Kidney (tissue), 14 donors: ENCODE results near the gene C1QTNF3. TPM values are rescaled to one million over a fixed set of nuclear protein-coding genes. Genes with fewer than 3 reads are reported as not detected.

Experiments used
- DNase-seq, 5 donors: peaks; one replicate each; pipeline ENCODE4 v3.0.0-alpha.2; 2013 to 2020
- FAIRE-seq: peaks from 2 replicates; lab custom pipeline; 2012; peaks lifted over from hg19 to GRCh38; lab: Jason Lieb, UNC
- H3K27ac ChIP-seq, 2 donors: one replicate each; pipeline ENCODE4 v1.7.0; 2013; ENCODE audit warnings: low read depth in 2 of 2, low read length in 2 of 2, inconsistent platforms in 1 of 2
- H3K27me3 ChIP-seq: one replicate; pipeline ENCODE4 v1.7.1; 2013; ENCODE audit warnings: low read length, inconsistent platforms; ENCODE audit not compliant: control insufficient read depth, insufficient read depth
- H3K36me3 ChIP-seq, 3 donors: one replicate each; pipeline versions ENCODE4 v1.7.0 to v1.7.1; 2013; ENCODE audit warnings: low read length in 3 of 3, control low read depth in 1 of 3, inconsistent platforms in 1 of 3; ENCODE audit not compliant: insufficient read depth in 3 of 3, control insufficient read depth in 2 of 3
- H3K4me1 ChIP-seq, 3 donors: one replicate each; pipeline versions ENCODE4 v1.7.0 to v1.7.1; 2013; ENCODE audit warnings: low read length in 3 of 3, inconsistent platforms in 1 of 3, low read depth in 1 of 3; ENCODE audit not compliant: control insufficient read depth in 2 of 3, insufficient read depth in 2 of 3
- H3K4me3 ChIP-seq, 3 donors: one replicate each; pipeline versions ENCODE4 v1.7.0 to v1.8.1; 2013; ENCODE audit warnings: low read length in 3 of 3, control low read depth in 1 of 3, inconsistent platforms in 1 of 3
- H3K9ac ChIP-seq, 3 donors: one replicate each; pipeline versions ENCODE4 v1.7.0 to v1.7.1; 2013; ENCODE audit warnings: low read length in 3 of 3, control low read depth in 1 of 3, inconsistent platforms in 1 of 3
- H3K9me3 ChIP-seq, 3 donors: one replicate each; pipeline versions ENCODE4 v1.7.0 to v1.7.1; 2013; ENCODE audit warnings: low read length in 3 of 3, control low read depth in 1 of 3, inconsistent platforms in 1 of 3; ENCODE audit not compliant: control insufficient read depth in 2 of 3, insufficient read depth in 1 of 3
- intact Hi-C: fragments of 100-400 bp; cut with DNase I; formaldehyde crosslinking; loops from one replicate; pipeline ENCODE4 v1.11.1; 2022
- polyA plus RNA-seq: library from polyadenylated mRNA; stranded (reverse); fragments of 350-450 nt; fragmentation: Illumina TruSeq; extraction: RNeasy Lipid Tissue Mini Kit (QIAGEN cat#74804); gene quantifications from one replicate; pipeline ENCODE4 v1.2.3, GENCODE V29; 2014; ENCODE audit warnings: low read depth, low replicate concordance; ENCODE audit not compliant: insufficient read depth
- total RNA-seq: library from RNA; stranded (reverse); fragmentation: NEBNext Ultra II Directional; extraction: Animal tissue kit (Norgen Biotek cat#: 25700); gene quantifications from one replicate; pipeline ENCODE4 v1.2.1, GENCODE V29; 2021
- TF ChIP-seq, protein P1 (sequence below): IDR thresholded peaks from 3 replicates; pipeline ENCODE4 v1.5.1; 2012; ENCODE audit warnings: mild to moderate bottlenecking, moderate library complexity, borderline replicate concordance; ENCODE audit not compliant: insufficient read depth; ENCODE audit errors: extremely low read depth
- donor health status: control.
- donor health status: control.
- donor health status: control.
- donor health status: control.
- donor health status: control.
- donor health status: DM: yes; HTN: yes; CAD: no.
- donor health status: Normal renal cell carcinoma (clear cell type).

Gene C1QTNF3
- total and polyA plus RNA-seq, 2 donors from 2014 or later = 6.3 to 38.4 TPM

DNA sequence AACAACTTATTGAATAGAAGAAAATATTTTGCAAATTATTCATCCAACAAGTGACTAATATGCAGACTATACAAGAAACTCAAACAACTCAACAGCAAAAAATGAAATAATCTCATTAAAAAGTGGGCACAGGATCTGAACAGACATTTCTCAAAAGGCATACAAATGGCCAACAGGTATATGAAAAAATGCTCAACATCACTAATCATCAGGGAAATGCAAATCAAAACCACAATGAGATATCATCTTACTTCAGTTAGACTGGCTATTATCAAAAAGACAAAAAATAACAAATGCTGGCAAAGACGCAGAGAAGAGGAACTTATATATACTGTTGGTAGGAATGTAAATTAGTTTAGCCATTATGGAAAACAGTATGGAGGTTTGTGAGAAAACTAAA, 33.4 kb downstream of the C1QTNF3 start:
- TF ChIP-seq, protein P1, sequence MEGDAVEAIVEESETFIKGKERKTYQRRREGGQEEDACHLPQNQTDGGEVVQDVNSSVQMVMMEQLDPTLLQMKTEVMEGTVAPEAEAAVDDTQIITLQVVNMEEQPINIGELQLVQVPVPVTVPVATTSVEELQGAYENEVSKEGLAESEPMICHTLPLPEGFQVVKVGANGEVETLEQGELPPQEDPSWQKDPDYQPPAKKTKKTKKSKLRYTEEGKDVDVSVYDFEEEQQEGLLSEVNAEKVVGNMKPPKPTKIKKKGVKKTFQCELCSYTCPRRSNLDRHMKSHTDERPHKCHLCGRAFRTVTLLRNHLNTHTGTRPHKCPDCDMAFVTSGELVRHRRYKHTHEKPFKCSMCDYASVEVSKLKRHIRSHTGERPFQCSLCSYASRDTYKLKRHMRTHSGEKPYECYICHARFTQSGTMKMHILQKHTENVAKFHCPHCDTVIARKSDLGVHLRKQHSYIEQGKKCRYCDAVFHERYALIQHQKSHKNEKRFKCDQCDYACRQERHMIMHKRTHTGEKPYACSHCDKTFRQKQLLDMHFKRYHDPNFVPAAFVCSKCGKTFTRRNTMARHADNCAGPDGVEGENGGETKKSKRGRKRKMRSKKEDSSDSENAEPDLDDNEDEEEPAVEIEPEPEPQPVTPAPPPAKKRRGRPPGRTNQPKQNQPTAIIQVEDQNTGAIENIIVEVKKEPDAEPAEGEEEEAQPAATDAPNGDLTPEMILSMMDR = no peak
- peaks cover 0 to 14% (median 8%) of the 10 kb centered on the region in 3 donors for H3K4me1 ChIP-seq
- H3K27ac ChIP-seq = no peak overlapping the region
- H3K9ac ChIP-seq = no peak overlapping the region
- FAIRE-seq (no peak), DNase-seq (no peak)
- no peak overlapping the region for H3K4me3 ChIP-seq
- intact Hi-C loops = no loop called here
- H3K9me3 ChIP-seq = no peaks in the 10 kb centered on the region
- H3K27me3 ChIP-seq = no peaks in the 10 kb centered on the region
- H3K36me3 ChIP-seq = no peaks in the 10 kb centered on the region

DNA sequence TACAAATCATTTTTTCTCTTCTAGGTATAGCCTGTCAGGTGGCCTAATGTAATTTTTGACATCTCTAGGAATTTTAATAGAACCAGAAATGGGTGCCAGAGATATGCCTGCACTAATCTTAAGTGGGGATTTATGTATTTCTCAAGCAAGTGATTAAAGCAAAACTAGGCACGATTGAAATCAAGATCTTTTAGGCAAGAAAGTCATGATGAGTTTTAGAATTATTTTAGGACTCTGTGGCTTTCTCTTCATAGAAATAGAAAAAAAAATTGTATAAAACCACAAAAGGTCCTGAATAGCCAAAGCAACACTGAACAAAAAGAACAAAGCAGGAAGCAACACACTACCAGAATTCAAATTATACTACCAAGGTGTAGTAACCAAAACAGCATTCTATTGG, 34.2 kb downstream of the C1QTNF3 start:
- peaks cover 2 to 5% (median 3%) of the 10 kb centered on the region in 3 donors for H3K36me3 ChIP-seq
- intact Hi-C loops = no loop called here
- H3K27me3 ChIP-seq = no peaks in the 10 kb centered on the region
- FAIRE-seq = no peak
- peaks cover 0 to 14% (median 9%) of the 10 kb centered on the region in 3 donors for H3K4me1 ChIP-seq
- DNase-seq = peak in 1 of 5 donors; percentile 26
- H3K9me3 ChIP-seq = no peaks in the 10 kb centered on the region
- H3K27ac ChIP-seq = peak overlapping the region; percentile 90 to 97
- peak overlapping the region; percentile 86 to 90 (median 88) for H3K4me3 ChIP-seq
- peak overlapping the region; percentile 71 to 90 (median 86) for H3K9ac ChIP-seq
- TF ChIP-seq, protein P1 = no peak

DNA sequence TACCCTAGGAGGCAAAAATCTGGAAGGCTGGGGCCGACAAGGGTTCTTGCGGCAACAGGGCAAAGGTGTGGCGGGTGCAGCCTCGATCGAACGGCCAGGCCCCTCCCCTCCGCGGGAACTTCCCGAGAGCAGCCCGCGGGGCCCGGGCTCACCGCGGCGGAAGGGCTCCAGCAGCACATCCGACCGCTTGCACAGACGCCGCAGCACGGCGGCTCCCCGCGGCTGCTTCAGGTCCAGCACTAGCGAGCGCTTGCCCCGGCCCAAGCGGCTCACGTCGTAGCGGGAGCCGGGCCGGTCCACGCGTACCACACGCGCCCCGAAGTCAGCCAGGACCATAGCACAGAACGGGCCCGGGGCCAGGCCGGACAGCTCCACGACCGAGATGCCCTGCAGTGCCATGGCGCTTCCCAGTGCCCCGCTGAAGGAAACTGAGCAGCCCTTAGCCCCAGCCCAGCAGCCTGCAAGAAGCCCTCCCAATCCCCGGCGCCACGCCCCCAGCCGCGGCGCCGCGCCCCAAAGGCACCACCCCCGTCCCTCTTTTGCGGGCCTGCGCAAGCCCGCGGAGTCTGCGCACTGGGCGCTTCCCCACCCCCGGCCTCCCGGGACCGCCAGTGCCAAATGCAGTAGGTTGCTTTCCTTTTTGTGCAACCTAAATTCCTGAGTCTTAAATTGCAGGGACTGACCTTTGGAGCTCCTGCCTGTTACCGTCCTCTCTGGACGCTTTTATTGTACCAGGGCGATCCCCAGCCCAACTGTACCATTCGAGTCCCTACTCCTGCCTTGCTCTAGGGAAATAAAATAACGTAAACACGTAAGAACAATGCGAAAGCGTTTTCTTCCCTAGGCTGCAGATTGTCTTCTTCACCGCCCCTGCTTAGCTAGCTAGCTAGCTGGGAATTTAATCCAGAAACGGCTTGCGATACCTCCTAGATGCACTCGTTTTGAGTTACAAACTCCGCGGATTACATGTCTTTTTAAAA, 35.1 kb downstream of the C1QTNF3 start, which contains the start of gene AMACR:
AMACR (minus strand) TSS at position 430 of the 980 bp plus-strand sequence; CDS start at position 399, 31 bp downstream.
- FAIRE-seq = no peak

More for the DNA sequence above, 35.1 kb downstream of the C1QTNF3 start, which contains the start of gene AMACR:
- Histone ChIP-seq H3K27me3 (no peaks in the 10 kb centered on the region), H3K4me1 (peaks cover 0 to 18% (median 10%) of the 10 kb centered on the region in 3 donors), H3K27ac (peak within 1 kb of the TSS; percentile 90 to 97), H3K9me3 (no peaks in the 10 kb centered on the region), H3K36me3 (peaks cover 8 to 14% (median 8%) of the 10 kb centered on the region in 3 donors), H3K9ac (peak within 1 kb of the TSS; percentile 86 to 96 (median 90)), H3K4me3 (peak within 1 kb of the TSS; percentile 90 to 94 (median 90))
- DNase-seq = peak; percentile 96 to 98 (median 97)
- TF ChIP-seq, protein P1 = no peak
- intact Hi-C loops = no loop called here
